Thyroid gland (tissue), 4 donors: ENCODE data around the gene ILKAP. TPM values are rescaled to one million over a fixed set of nuclear protein-coding genes. Genes with fewer than 3 reads are reported as not detected.

Source experiments
- DNase-seq, 2 donors: peaks; one replicate each; pipeline ENCODE4 v3.0.0-alpha.2; 2019
- H3K27ac ChIP-seq, 3 donors: fragments of 200-600 bp; sonication (generic); 1 replicate in 2 of 3; 2 replicates in 1 of 3; pipeline ENCODE4 v1.5.1; 2016 to 2019; ENCODE audit warnings: mild to moderate bottlenecking in 1 of 3, moderate library complexity in 1 of 3
- H3K27me3 ChIP-seq: fragments of 200-600 bp; sonication (generic); one replicate; pipeline ENCODE4 v1.5.1; 2019
- H3K36me3 ChIP-seq, 2 donors: fragments of 200-600 bp; sonication (generic); one replicate each; pipeline ENCODE4 v1.5.1; 2016 to 2019
- H3K4me1 ChIP-seq, 2 donors: fragments of 200-600 bp; sonication (generic); one replicate each; pipeline ENCODE4 v1.5.1; 2017 to 2019
- H3K4me3 ChIP-seq, 3 donors: fragments of 200-600 bp; sonication (generic); replicated peaks in 1 of 3; 1 replicate in 2 of 3; 2 replicates in 1 of 3; pipeline ENCODE4 v1.5.1; 2016; ENCODE audit warnings: mild to moderate bottlenecking in 1 of 3
- H3K9me3 ChIP-seq: fragments of 200-600 bp; sonication (generic); one replicate; pipeline ENCODE4 v1.5.1; 2017
- CTCF ChIP-seq, 6 experiments: fragments of 200-600 bp in 3 of 6; fragments of 450-650 bp in 3 of 6; sonication (generic) in 3 of 6; IDR thresholded peaks; one replicate each; pipeline ENCODE4 v1.5.1; 2016 to 2019; ENCODE audit warnings: antibody characterized with exemption in 6 of 6, mild to moderate bottlenecking in 2 of 6, inconsistent platforms in 1 of 6, moderate library complexity in 1 of 6
- POLR2A ChIP-seq, 2 donors: fragments of 450-650 bp; IDR thresholded peaks; one replicate each; pipeline ENCODE4 v1.6.1; 2017; ENCODE audit warnings: antibody characterized with exemption in 2 of 2, mild to moderate bottlenecking in 2 of 2, moderate library complexity in 1 of 2
- WGBS, 2 donors: methylation state at CpG; one replicate each; pipeline ENCODE4 v1.1.5; 2017; 5-methylcytosine and 5-hydroxymethylcytosine counted together
- intact Hi-C: fragments of 100-400 bp; cut with DNase I; formaldehyde crosslinking; loops from one replicate; pipeline ENCODE4 v1.15.1; 2023
- total RNA-seq, 4 donors: library from RNA; depleted of rRNA; stranded (reverse); fragments of >200 nt; gene quantifications; one replicate each; pipeline ENCODE4 v1.2.3, GENCODE V29; 2016

Gene ILKAP
- total RNA-seq, 4 donors from 2014 or later, result 33.4 to 52.0 (median 41.0) TPM

- WGBS, 2 donors, result 88 to 92% methylated on average over 17 to 28 of the region's 29 CpGs
These were observed 80.9 kb downstream of the ILKAP start for GRCh38 chr2:238122287-238123217.

GRCh38 chr2:238121511-238122286 is 81.8 kb downstream of the ILKAP start:
- Histone ChIP-seq H3K27ac (no peak overlapping the region), H3K9me3 (no peaks in the 10 kb centered on the region), H3K4me1 (no peaks in the 10 kb centered on the region), H3K4me3 (no peak overlapping the region), H3K27me3 (no peaks in the 10 kb centered on the region), H3K36me3 (no peaks in the 10 kb centered on the region)
- TF ChIP-seq POLR2A (IDR thresholded peaks at IDR 0.05), result no peak
- DNase-seq, result no peak
- intact Hi-C loops, result no loop called here
- WGBS, 2 donors, result 82 to 86% methylated on average over 12 to 24 of the region's 27 CpGs

More at GRCh38 chr2:238122287-238123217, 80.9 kb downstream of the ILKAP start:
- intact Hi-C loops, result no loop called here
- Histone ChIP-seq H3K4me3 (no peak overlapping the region), H3K4me1 (peaks cover 0 to 5% of the 10 kb centered on the region in 2 donors), H3K36me3 (no peaks in the 10 kb centered on the region), H3K27me3 (no peaks in the 10 kb centered on the region), H3K27ac (no peak overlapping the region), H3K9me3 (no peaks in the 10 kb centered on the region)
- TF ChIP-seq POLR2A (IDR thresholded peaks at IDR 0.05), result no peak
- DNase-seq, result no peak

- Histone ChIP-seq H3K9me3 (no peaks in the 10 kb centered on the region), H3K4me3 (no peak overlapping the region), H3K36me3 (no peaks in the 10 kb centered on the region), H3K4me1 (no peaks in the 10 kb centered on the region), H3K27me3 (no peaks in the 10 kb centered on the region), H3K27ac (no peak overlapping the region)
- 51 to 80% methylated on average over 1 to 14 of the region's 30 CpGs for WGBS, 2 donors
- intact Hi-C loops, result no loop called here
- no peak for DNase-seq
- no peak for TF ChIP-seq POLR2A (IDR thresholded peaks at IDR 0.05)
- no peak for TF ChIP-seq CTCF (IDR thresholded peaks at IDR 0.05)
These were observed 82.8 kb downstream of the ILKAP start for GRCh38 chr2:238120463-238121298.

Other genes starting within 250 kb of the ILKAP start
- gene UBE2F, start 236.7 kb downstream of the ILKAP start, total RNA-seq, result 100 to 1,000 TPM in 3 of 4 donors, 10 to 100 TPM in 1; 79.8 to 134 (median 122) TPM
- 10 to 100 TPM; 21.8 to 48.2 (median 31.0) TPM for gene SCLY, start 142.7 kb downstream of the ILKAP start, total RNA-seq
- gene ESPNL, start 103.4 kb downstream of the ILKAP start, total RNA-seq, result 1 to 10 TPM in 3 of 4 donors, under 1 TPM in 1; 0.11 to 3.8 (median 2.6) TPM
- under 1 TPM; 0.20 to 0.67 (median 0.38) TPM for gene KLHL30, start 65.0 kb downstream of the ILKAP start, total RNA-seq
- 10 to 100 TPM in 1 of 4 donors, 1 to 10 TPM in 3; 2.8 to 15.3 (median 5.8) TPM for gene ERFE, start 44.7 kb downstream of the ILKAP start, total RNA-seq
- 1 to 10 TPM; 2.9 to 9.0 (median 6.8) TPM for gene HES6, start 36.3 kb upstream of the ILKAP start, total RNA-seq
- 10 to 100 TPM in 2 of 4 donors, 1 to 10 TPM in 2; 6.5 to 17.6 (median 9.6) TPM for gene PER2, start 84.9 kb upstream of the ILKAP start, total RNA-seq
- 10 to 100 TPM; 19.5 to 24.7 (median 22.2) TPM for gene TRAF3IP1, start 116.8 kb upstream of the ILKAP start, total RNA-seq
- gene ASB1, start 223.2 kb upstream of the ILKAP start, total RNA-seq, result 10 to 100 TPM; 12.4 to 19.5 (median 15.6) TPM